HG03060 (cell line): ENCODE results near the gene SERINC5.
"Not testable (repeated sequence)": the region's sequence is repeated elsewhere in the genome, so short reads cannot be mapped to it uniquely, and the experiment has no call there.

Experiments
- ATAC-seq: cut with Tn5 transposase; IDR thresholded peaks from one replicate; pipeline ENCODE4 v1.9.1; 2021; ENCODE audit warnings: low read depth, moderate number of reproducible peaks; ENCODE audit not compliant: unreplicated experiment

Gene SERINC5

DNA sequence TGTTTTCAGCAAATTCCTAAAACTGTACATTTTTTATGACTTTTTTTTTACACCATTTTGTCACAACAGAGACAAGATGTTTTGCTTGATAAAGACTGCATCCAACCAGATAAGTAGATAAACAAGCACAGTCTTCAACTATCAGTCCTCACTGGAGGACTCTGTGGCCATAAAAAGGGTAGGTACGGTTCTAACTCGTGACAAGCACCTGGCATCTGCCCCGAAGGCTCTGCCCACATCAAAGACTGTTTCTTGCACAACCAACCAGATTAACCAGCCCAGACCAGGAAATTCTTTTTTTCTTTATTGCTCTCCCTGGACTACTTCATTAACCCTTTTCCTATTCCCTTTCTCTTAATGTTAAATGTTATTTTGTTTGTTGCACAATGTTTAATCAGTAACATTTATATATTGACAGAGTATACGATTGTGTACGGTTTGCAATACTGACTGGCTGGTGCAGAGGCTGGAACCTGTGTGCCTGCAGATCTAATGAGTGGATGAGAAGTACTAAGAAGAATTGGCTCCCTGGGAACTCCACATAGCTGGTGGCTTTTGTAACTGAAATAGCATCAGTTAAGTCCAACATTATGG lies 74.1 kb downstream of the SERINC5 start:
- no peak for ATAC-seq

DNA sequence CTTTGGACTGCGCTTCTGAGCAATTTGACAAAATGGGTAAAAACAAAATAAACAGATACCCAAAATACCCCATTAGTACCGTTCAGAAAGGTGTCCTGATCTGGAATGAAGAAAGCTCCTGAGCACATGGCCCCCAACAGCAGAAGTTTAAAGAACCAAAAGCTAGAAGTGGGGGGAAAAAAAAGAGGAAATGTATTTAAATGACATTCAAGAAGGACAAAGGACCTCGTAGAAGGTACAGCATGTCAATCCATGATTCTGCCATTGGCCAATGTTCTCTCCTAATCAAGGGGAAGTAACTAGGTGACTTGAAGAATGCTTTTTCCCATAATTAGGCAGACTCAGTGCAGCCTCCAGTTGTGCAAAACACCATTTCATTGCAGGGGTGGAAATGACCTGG lies 78.6 kb downstream of the SERINC5 start:
- ATAC-seq, result no peak

DNA sequence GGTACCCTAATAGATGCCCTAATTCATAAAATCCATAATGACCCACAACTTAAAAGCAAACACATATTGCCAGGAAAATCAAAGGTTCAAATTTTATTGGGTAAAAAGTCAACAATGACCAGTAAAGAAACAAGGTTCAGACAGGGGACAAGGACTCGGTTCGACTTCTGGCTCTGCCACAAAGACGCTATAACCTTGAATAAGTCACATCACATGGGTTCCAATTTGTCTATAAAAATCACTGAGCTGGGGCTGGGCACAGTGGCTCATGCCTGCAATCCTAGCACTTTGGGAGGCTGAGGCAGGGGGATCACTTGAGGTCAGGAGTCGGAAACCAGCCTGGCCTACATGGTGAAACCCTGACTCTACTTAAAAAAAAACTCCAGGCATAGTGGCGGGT lies 80.5 kb downstream of the SERINC5 start:
- ATAC-seq, result no peak

DNA sequence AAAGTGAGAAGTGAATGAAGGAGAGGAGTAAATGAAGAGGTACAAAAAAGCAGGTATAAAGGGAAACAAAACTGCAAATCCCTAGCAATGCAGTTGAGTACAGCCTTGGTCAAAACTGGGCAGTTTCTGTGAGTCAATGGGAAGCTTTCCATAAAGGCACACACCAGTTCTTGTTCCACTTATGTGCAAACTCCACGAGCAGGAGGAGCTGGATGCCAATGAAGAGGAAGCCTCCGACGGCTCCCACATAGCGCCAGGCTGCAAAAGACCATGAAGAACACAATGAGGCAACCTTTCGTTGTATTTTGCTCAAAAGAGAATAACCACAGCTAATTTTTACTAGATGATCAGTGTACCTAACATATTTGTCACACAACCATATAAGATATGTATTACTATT lies 81.1 kb downstream of the SERINC5 start:
- ATAC-seq, result no peak

DNA sequence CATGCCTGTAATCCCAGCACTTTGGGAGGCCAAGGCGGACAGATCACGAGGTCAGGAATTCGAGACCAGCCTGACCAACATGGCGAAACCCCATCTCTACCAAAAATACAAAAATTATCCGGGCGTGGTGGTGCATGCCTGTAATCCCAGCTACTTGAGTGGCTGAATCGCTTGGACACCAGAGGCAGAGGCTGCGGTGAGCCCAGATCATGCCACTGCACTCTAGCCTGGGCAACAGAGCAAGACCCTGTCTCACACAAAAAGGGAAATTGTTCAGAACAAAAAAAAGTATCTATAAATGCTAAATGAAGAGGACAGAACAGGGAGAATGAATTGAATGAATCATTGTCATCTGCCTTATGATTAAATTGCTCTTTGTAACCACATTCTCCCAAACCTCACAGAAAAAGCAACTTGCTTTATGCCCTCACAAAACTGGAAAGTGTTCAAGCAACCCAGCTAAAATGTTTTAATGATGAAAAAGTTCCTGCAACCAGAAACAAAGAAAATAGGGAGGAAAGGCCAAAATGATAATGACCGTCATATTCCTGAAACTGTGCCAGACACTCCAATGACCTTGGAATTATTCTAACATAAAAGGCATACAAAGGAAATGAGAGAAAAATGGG lies 83.7 kb downstream of the SERINC5 start:
- ATAC-seq, result no peak

DNA sequence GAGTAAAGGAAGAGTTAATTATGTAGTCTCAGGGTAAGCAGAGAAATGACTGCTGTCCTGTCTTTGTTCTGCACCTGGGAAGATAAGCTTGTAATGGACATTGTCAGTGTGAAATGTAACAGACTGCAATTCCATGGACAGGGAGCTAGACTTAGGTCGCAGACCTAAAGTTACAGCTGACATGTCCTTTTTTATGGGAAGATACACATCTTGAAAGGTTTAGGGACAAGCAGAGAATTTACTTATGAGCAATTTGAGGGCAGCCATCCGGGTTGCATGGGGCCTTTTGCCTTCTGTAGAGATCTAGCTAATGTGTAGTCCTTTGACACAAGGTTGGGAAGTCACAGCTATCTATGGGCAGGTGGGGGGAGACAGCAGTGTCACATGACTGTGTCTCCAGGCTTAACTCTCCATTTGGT lies 85.7 kb downstream of the SERINC5 start:
- ATAC-seq, result no peak

DNA sequence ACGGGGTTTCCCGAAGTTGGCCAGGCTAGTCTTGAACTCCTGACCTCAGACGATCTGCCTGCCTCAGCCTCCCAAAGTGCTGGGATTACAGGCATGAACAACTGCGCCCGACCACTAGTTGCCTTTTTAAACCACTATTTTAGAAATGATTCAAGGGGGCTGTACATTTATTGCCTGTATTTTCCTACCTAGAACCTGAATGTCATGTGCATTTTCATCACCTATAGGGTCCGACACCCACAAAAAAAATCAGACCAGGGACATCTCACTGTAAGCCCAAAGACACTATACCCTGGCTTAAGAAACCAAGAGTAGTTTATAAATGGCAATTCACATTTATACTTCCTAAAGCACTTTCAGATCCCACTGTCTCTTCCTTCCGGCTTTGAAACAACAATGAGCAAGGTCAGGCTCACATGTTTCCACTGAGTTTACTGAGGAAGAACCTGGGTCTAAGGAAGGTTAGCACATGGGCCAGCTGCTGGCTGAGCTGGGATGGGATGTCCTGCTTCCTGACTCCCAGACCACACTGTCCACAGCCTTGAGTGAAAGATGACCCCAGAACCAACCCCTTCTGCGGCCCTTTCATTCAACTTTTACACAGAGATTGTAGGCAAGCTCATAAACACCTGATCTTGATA lies 87.3 kb downstream of the SERINC5 start:
- ATAC-seq, result no peak

DNA sequence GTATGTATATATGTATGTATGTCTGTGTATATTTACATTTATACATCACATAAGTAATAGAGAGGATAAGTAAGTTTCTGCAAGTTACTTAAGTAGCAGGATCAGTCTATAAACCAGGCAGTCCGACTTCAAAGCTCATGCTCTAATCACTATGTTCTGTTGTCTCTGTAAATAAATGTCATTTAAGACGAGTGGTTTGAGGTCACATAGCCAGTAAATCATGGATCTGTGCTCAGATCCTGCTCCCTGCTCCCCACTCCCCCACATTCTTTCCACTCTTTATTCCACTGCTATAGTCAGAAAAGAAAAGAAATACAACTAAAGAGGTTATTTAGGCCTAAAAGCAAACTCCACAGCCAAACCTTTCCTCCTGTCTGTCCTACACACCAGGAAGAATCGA lies 90.4 kb downstream of the SERINC5 start:
- ATAC-seq, result no peak

DNA sequence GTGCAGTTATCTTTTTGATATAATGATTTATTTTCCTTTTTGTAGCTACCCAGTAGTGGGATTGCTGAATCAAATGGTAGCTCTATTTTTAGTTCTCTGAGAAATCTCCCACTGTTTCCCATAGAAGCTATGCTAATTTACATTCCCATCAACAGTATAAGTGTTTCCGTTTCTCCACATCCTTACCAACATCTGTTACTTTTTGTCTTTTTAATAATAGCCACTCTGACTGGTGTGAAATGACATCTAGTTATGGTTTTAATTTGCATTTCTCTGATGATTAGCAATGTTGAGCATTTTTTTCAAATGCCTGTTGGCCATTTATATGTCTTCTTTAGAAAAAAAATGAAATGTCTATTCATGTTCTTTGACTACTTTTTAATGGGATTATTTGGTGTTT lies 94.7 kb downstream of the SERINC5 start:
- no peak for ATAC-seq

DNA sequence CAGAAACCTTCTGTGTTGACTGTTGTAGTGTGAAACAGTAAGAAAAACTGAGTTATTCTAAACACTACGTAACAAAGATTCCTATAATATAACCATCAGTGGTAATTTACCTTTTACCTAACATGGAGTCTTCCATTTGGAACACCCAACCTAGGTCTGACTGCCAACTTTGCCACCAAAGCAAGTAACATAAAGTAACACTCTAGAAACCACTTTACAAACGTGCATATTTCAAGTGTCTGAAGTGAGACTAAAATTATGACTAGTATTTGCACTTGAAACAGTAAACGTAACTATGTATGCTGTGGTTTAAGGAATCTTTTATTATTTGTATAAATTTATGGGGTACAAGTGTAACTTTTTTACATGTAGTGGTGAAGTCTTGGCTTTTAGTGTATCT lies 95.6 kb downstream of the SERINC5 start:
- ATAC-seq, result no peak

DNA sequence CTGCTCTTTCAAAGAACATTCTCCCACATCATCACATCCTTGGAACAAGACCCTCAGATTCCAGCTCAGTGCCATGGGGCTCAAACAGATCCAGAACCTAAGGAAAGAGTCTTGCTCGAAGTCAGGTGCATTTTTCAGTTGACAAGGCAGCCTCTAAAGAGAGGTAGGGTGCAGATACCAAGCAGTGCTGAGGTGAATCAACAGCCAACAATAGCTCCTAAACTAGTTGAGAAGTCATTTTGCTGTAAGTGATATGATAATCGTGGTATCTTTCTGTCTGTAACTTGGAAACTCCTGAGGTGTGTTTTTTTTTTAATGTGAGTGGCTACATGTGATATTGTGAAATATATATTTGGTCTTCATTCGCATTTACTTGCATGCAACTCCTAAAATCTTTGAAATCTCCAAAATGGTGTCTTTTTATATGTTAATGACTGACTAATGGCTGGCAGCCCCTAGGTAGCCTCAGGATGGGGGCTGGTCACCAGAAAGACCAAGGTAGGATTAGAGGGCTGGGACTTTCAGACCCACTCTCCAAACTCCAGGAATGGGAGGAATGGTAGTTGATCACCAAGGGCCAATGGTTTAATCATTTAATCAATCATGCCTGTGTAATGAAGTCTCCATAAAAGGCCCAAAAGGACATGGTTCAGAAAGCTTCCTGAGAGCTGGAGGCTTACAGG lies 96.6 kb downstream of the SERINC5 start:
- no peak for ATAC-seq

DNA sequence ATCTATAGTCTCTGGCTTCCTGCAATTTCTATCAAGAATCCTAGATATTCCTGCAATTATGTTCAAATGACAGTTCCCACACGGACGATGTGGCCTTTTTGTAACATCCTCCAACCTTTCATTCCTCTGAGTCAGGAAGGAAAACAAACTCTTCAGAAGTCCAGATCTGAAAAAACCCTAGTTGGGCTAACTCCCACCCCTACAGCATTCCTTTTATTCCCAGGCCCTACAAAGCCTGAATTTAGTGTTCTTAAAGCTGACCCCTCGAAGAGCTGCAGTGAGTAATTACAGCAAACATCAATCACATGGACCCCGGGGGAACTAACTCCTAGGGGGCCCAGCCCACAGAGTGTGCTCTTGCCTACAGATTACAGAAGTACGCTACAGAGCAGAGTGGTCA lies 99.7 kb downstream of the SERINC5 start:
- ATAC-seq, result no peak

DNA sequence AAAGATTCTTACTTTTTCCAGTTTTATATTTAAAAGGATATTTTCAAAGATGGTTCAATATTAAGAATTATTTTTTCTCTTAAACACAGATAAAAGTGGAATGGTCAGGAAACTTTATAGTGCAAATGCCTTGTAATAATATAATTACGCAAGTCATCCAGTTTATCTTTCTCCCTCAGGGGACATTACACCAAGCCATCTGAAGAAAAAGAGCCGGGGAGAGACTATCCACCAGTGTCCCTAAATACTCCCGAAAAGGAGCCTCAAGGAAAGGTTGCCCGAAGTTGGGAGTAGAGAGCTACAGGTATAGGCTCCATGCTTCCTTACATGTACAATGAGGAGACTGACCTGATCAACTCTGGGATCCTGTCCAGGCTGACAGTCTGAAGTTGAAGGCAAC lies 101.1 kb downstream of the SERINC5 start:
- ATAC-seq, result no peak

DNA sequence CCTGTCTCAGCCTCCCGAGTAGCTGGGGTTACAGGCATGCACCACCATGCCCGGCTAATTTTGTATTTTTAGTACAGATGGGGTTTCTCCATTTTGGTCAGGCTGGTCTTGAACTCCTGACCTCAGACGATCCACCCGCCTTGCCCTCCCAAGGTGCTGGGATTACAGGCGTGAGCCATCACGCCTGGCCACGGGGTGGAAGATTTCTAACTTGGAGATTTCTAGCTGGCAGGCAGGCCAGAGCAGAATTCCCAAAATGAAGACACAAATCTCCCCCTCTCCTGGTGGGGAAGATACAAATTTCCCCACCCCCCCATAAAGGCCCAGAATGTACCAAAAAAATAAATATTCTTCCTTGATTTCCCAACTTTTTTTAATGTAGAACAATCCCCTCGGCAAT lies 101.6 kb downstream of the SERINC5 start:
- ATAC-seq, result not testable (repeated sequence)

DNA sequence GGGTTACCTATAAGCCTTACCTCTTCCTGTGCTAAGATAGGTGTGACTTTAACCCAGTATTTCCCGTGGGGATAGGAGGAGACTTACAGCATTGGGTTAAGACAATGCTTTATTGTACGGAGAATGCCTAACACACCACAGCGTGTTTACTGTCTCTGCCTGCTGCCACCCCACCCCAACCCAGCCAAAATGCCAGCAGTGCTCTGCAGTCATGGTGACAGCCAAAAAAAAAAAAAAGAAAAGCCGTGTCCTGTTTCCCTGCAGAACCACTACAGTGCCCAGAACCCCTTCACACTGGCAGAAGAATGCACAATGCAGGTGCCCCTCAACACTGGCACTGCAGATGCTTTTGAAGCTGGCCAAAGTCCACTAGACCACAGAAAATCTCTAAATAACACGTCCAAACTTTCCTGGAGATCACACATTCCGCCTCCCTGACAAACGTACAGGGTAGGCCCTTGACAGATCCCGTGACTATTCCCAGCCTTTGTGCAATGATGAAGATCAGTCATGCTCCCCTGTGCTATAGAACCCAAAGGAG lies 102.2 kb downstream of the SERINC5 start:
- no peak for ATAC-seq

DNA sequence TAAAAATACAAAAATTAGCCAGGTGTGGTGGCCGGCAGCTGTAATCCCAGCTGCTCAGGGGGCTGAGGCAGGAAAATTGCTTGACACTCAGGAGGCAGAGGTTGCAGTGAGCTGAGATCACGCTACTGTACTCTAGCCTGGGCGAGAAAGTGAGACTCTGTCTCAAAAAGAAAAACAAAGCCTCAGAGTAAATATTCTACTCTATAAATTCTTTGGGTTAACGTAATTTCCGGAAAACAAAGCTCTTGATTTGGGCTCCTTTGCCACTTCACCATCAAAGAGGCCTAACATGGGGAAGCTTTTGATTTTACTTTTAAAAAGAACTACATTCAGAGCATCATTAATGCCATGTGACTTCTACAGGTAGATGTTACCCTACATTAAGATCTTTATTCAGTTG lies 103.1 kb downstream of the SERINC5 start:
- ATAC-seq, result no peak

DNA sequence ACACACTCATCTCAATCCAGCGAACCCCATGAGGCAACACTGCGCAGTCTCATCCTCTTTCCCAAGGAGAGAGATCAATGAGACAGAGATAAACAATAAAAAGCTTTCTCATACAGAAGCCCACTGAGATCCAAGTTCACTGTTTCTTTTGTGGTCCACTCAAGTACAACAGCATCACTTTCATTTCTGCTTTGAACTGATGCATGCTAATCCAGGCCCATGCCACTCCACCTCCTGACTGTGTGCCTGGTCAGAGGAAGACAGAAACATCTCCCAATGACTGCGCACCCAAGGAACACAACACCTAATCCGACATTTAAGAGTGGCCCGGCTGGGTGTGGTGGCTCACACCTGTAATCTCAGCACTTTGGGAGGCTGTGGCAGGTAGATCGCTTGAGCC lies 104.0 kb downstream of the SERINC5 start:
- ATAC-seq, result no peak

DNA sequence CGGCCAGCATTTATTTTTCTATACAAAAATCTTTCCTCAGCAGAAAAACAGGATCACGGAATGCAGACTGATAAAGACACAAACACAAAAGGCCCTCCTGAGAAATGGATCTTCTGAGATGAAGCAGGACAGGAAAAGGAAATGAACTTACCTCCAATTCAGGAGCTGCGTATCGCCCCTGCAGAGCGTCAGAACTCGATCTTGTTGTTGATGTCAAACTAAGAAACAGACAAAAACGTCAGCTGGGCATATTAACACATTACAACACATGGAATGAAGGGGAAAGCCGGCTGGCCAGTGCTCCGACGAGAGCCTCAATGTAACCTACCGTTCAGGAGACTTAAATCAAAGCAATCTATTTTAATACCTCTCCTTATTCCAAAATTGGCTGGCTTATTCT lies 105.1 kb downstream of the SERINC5 start:
- ATAC-seq, result no peak

DNA sequence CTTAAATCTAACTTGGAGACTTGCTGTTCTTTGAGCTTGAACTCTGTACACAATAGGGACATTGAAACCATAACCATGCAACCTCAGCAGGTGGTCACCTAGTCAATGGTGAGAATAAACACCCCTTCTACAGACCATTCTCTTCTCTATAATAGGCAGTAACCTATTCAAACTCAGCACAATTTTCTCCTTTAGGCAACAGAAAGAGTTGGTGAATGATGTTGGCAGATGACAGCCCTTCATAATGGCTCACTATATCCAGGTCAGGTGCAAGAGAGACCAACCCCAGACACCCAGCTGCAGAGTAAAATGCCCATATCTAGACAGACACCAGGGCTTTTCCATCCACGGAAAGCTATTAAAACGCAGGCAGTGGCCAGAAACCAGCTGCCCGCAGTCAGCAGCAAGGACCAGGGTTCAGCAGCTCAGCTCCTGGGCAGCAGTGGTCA lies 106.7 kb downstream of the SERINC5 start:
- no peak for ATAC-seq

DNA sequence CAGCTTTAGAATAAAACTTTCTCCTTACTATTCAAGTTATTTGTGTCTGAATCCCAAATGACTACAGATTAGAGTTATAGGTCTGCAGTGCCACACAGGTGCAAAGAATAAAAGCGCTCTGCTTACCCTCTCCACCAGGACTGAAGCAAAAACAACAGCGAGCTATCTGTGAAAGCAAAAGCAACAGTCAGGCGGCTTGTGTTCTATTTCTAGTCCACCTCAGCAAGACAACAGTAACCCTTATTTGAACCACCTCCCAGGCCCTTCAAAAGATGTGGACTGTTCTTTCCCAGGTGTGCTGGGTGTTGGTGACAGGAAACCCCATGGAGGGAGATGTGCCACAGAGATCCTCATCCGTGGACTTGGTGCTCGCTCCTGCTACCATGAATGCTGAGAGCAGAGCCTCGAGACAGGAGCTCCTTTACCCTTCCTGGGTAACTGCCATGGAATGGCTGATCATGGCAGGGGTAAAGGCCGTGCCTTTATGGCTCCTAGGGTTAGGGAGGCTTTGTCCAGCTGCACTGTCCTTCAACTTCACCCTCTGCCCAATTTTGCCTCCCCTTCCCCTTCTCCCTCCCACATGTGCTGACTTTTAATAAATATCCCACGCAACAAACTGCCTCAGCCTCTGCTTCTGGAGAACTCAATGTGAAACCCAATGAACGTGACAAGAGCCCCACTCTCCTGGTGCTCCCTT lies 108.6 kb downstream of the SERINC5 start:
- no peak for ATAC-seq

DNA sequence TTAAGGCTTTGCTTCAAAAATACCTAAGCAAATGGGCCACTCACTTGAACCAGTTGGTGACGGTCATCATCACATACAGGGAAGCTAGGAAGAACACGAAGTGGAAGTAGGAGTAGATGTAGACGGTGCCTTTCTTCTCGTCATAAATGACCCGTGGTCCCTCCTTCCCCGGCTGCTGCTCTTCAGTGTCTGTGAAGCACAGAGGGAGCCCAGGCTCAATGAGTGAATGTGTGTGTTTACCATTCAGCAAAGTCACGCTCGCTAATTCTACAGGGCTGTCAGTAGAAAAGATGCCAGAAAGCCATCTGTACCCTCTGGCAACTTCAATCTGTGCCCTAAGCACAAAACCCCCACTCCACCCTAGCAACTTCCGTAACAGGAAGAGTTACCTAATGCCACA lies 109.8 kb downstream of the SERINC5 start:
- no peak for ATAC-seq
